Ishikawa (cell line): ENCODE data around the gene STAG3.

ENCODE experiments used
- EGR1 ChIP-seq: IDR thresholded peaks from 2 replicates; pipeline ENCODE4 v1.6.1; 2012
- EP300 ChIP-seq: IDR thresholded peaks from 2 replicates; pipeline ENCODE4 v1.6.1; 2012; ENCODE audit warnings: borderline replicate concordance
- FOXM1 ChIP-seq: IDR thresholded peaks from 2 replicates; pipeline ENCODE4 v1.6.1; 2012; ENCODE audit warnings: low read depth, borderline replicate concordance
- TAF1 ChIP-seq: IDR thresholded peaks from 2 replicates; pipeline ENCODE4 v1.6.1; 2012; ENCODE audit warnings: low read depth, mild to moderate bottlenecking
- TCF12 ChIP-seq: IDR thresholded peaks from 2 replicates; pipeline ENCODE4 v1.6.1; 2012; ENCODE audit warnings: low read depth
- TEAD4 ChIP-seq: IDR thresholded peaks from 2 replicates; pipeline ENCODE4 v1.6.1; 2012
- YY1 ChIP-seq: IDR thresholded peaks from 2 replicates; pipeline ENCODE4 v1.6.1; 2012; ENCODE audit warnings: low read depth
- TF ChIP-seq, protein P1 (sequence below): IDR thresholded peaks from 2 replicates; pipeline ENCODE4 v1.6.1; 2012; ENCODE audit warnings: low read depth, mild to moderate bottlenecking
- TF ChIP-seq, protein P2 (sequence below): IDR thresholded peaks from 2 replicates; pipeline ENCODE4 v1.6.1; 2012

DNA sequence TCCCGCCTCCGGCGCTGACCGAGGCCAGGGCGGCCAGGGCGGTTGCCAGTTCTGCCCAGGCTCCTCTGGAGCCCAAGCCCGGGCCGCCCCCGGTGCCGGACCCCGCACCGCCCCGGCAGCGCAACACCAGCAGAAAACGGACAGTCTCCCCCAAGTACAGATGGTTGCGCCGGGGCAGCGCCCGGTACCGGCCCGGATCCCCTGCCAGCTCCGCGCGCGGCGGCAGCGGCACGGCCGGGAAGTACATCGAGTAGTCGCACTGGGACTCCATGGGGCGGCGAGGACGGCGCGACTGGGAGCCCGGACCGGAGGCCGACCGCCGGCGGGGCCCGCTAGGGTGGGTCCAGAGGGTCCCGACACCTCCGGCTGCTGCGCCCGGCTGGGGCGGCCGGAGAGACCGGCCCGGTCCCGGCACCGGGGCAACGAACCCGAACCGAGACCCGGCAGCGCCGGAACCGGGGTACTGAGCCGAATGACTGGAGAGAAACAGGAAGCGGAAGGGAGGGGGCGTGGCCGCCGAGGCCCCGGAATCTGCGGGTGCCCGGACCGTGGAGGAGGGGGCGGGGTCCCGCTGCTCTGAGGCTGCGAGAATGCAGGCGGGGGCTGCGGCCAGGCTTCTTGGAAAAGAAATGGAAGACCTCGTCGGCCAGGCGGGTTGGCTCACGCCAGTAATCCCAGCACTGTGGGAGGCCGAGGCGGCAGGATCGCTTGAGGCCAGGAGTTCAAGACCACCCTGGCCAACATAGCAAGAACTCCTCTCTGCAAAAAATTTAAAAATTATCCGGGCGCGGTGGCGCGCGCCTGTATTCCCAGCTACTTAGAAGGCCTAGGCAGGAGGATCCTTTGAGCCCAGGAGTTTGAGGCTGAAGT is 19.3 kb upstream of the STAG3 start, which contains the start of gene TRAPPC14:
- TF ChIP-seq, protein P1, sequence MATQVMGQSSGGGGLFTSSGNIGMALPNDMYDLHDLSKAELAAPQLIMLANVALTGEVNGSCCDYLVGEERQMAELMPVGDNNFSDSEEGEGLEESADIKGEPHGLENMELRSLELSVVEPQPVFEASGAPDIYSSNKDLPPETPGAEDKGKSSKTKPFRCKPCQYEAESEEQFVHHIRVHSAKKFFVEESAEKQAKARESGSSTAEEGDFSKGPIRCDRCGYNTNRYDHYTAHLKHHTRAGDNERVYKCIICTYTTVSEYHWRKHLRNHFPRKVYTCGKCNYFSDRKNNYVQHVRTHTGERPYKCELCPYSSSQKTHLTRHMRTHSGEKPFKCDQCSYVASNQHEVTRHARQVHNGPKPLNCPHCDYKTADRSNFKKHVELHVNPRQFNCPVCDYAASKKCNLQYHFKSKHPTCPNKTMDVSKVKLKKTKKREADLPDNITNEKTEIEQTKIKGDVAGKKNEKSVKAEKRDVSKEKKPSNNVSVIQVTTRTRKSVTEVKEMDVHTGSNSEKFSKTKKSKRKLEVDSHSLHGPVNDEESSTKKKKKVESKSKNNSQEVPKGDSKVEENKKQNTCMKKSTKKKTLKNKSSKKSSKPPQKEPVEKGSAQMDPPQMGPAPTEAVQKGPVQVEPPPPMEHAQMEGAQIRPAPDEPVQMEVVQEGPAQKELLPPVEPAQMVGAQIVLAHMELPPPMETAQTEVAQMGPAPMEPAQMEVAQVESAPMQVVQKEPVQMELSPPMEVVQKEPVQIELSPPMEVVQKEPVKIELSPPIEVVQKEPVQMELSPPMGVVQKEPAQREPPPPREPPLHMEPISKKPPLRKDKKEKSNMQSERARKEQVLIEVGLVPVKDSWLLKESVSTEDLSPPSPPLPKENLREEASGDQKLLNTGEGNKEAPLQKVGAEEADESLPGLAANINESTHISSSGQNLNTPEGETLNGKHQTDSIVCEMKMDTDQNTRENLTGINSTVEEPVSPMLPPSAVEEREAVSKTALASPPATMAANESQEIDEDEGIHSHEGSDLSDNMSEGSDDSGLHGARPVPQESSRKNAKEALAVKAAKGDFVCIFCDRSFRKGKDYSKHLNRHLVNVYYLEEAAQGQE: no peak
- no peak for TF ChIP-seq EP300
- TF ChIP-seq YY1: 0 out of 2 replicates have a peak, but pooled peaks have one; percentile 34
- peak; percentile 50; the same call in 1 of the 2 replicates for TF ChIP-seq TEAD4
- peak; percentile 60 for TF ChIP-seq TCF12
- peak; percentile 83 for TF ChIP-seq TAF1
- TF ChIP-seq, protein P2, sequence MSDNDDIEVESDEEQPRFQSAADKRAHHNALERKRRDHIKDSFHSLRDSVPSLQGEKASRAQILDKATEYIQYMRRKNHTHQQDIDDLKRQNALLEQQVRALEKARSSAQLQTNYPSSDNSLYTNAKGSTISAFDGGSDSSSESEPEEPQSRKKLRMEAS: peak; percentile 31; the same call in 1 of the 2 replicates
- TF ChIP-seq FOXM1: no peak
- 0 out of 2 replicates have a peak, but pooled peaks have one; percentile 40 for TF ChIP-seq EGR1
